H1 (cell line): Measurements from ENCODE around the gene SLC13A3. TPM values are rescaled to one million over a fixed set of nuclear protein-coding genes. Genes with fewer than 3 reads are reported as not detected.

ENCODE experiments used
- CTCF ChIA-PET: fragments of 300-600 bp; sonication (Branson Sonifier 250); formaldehyde crosslinking; loops from one replicate; lab custom pipeline; 2021; ENCODE audit not compliant: partially characterized antibody; lab: Charles Lee
- POLR2A ChIA-PET: fragments of 300-600 bp; sonication (Branson Sonifier 250); formaldehyde crosslinking; loops from one replicate; lab custom pipeline; 2021; ENCODE audit warnings: inconsistent platforms; ENCODE audit not compliant: partially characterized antibody; lab: Charles Lee
- DNase-seq, 2 experiments: peaks; one replicate each; pipeline versions ENCODE4 v3.0.0 to v3.0.0-alpha.2; 2010 to 2022; ENCODE audit warnings: low spot score in 2 of 2, low read depth in 1 of 2, mixed read lengths in 1 of 2
- FAIRE-seq: peaks from 2 replicates; lab custom pipeline; 2011; peaks lifted over from hg19 to GRCh38; lab: Jason Lieb, UNC
- H2AFZ ChIP-seq: 2 replicates; pipeline ENCODE4 v1.8.1; 2012; ENCODE audit warnings: low read length, inconsistent platforms
- H2AK5ac ChIP-seq: 2 replicates; pipeline ENCODE4 v1.6.1; 2013; ENCODE audit warnings: low read depth, low read length
- H2BK120ac ChIP-seq: replicated peaks from 2 replicates; pipeline ENCODE3; 2013; ENCODE audit warnings: low read depth, low read length, inconsistent platforms
- H2BK12ac ChIP-seq: 2 replicates; pipeline ENCODE4 v1.6.1; 2013; ENCODE audit warnings: low read depth, low read length
- H2BK15ac ChIP-seq: 2 replicates; pipeline ENCODE4 v1.6.1; 2013; ENCODE audit warnings: low read length
- H2BK20ac ChIP-seq: 2 replicates; pipeline ENCODE4 v1.6.1; 2013; ENCODE audit warnings: low read length
- H2BK5ac ChIP-seq: 2 replicates; pipeline ENCODE4 v1.6.1; 2013; ENCODE audit warnings: low read depth, low read length
- H3K14ac ChIP-seq: 2 replicates; pipeline ENCODE4 v1.6.1; 2013; ENCODE audit warnings: inconsistent platforms; ENCODE audit not compliant: insufficient read length
- H3K18ac ChIP-seq: 2 replicates; pipeline ENCODE4 v1.6.1; 2013; ENCODE audit warnings: low read length; ENCODE audit errors: extremely low read depth
- H3K23ac ChIP-seq: 2 replicates; pipeline ENCODE4 v1.6.1; 2013; ENCODE audit warnings: inconsistent platforms; ENCODE audit not compliant: insufficient read length
- H3K23me2 ChIP-seq: 2 replicates; pipeline ENCODE4 v1.6.1; 2013; ENCODE audit warnings: low read depth, low read length
- H3K27ac ChIP-seq: 2 replicates; pipeline ENCODE4 v1.6.1; 2011; ENCODE audit warnings: low read depth, low read length, inconsistent platforms
- H3K27me3 ChIP-seq, 4 experiments: replicated peaks in 1 of 4; 1 replicate in 1 of 4; 2 replicates in 3 of 4; pipeline versions ENCODE4 v1.6.1 to v1.8.1; 2011 to 2013; ENCODE audit warnings: low read length in 3 of 4, mild to moderate bottlenecking in 3 of 4, inconsistent platforms in 2 of 4, mixed read lengths in 2 of 4, moderate library complexity in 1 of 4; ENCODE audit not compliant: control insufficient read depth in 3 of 4, insufficient read depth in 3 of 4; ENCODE audit errors: extremely low read depth in 1 of 4
- H3K36me3 ChIP-seq, 4 experiments: 2 replicates each; pipeline versions ENCODE4 v1.6.1 to v1.8.1; 2011 to 2013; ENCODE audit warnings: mild to moderate bottlenecking in 4 of 4, low read length in 3 of 4, moderate library complexity in 2 of 4, control low read depth in 1 of 4, inconsistent platforms in 1 of 4; ENCODE audit not compliant: insufficient read depth in 4 of 4, control insufficient read depth in 2 of 4
- H3K4ac ChIP-seq: replicated peaks from 2 replicates; pipeline ENCODE3; 2013; ENCODE audit warnings: low read length, low read depth, mixed read lengths, inconsistent platforms; ENCODE audit not compliant: insufficient read length
- H3K4me1 ChIP-seq, 4 experiments: replicated peaks in 1 of 4; 1 replicate in 1 of 4; 2 replicates in 3 of 4; pipeline versions ENCODE4 v1.6.1 to v1.8.1; 2011 to 2013; ENCODE audit warnings: low read length in 3 of 4, inconsistent platforms in 2 of 4, mixed read lengths in 1 of 4; ENCODE audit not compliant: insufficient read depth in 4 of 4, control insufficient read depth in 3 of 4
- H3K4me2 ChIP-seq, 2 experiments: 2 replicates each; pipeline versions ENCODE4 v1.6.1 to v1.8.1; 2011 to 2013; ENCODE audit warnings: low read depth in 2 of 2, low read length in 2 of 2, control low read depth in 1 of 2, inconsistent platforms in 1 of 2, mild to moderate bottlenecking in 1 of 2; ENCODE audit not compliant: insufficient read depth in 1 of 2
- H3K4me3 ChIP-seq, 4 experiments: fragments of 200-600, 300-600 bp in 1 of 4; sonication (generic), shearing (Covaris generic), sonication (Bioruptor Twin) in 1 of 4; 2 replicates each; pipeline versions ENCODE4 v1.5.1 to v1.8.1; 2011 to 2016; ENCODE audit warnings: low read length in 4 of 4, low read depth in 3 of 4, control low read depth in 2 of 4, inconsistent platforms in 2 of 4, mild to moderate bottlenecking in 2 of 4, mixed read lengths in 1 of 4, moderate library complexity in 1 of 4; ENCODE audit not compliant: insufficient read depth in 2 of 4; ENCODE audit errors: extremely low read depth in 1 of 4
- H3K56ac ChIP-seq: replicated peaks from 2 replicates; pipeline ENCODE3; 2013; ENCODE audit warnings: low read depth, mild to moderate bottlenecking, mixed read lengths, low read length, inconsistent platforms; ENCODE audit not compliant: insufficient read length
- H3K79me1 ChIP-seq: 2 replicates; pipeline ENCODE4 v1.6.1; 2013; ENCODE audit warnings: low read depth, low read length, control low read depth
- H3K79me2 ChIP-seq, 2 experiments: 2 replicates each; pipeline versions ENCODE4 v1.6.1 to v1.8.1; 2012 to 2013; ENCODE audit warnings: low read length in 2 of 2, mild to moderate bottlenecking in 2 of 2, inconsistent platforms in 1 of 2; ENCODE audit not compliant: insufficient read depth in 2 of 2, control insufficient read depth in 1 of 2
- H3K9ac ChIP-seq, 4 experiments: replicated peaks in 1 of 4; 1 replicate in 1 of 4; 2 replicates in 3 of 4; pipeline versions ENCODE4 v1.6.1 to v1.8.1; 2011 to 2013; ENCODE audit warnings: low read depth in 3 of 4, low read length in 3 of 4, control low read depth in 2 of 4, mild to moderate bottlenecking in 2 of 4, moderate library complexity in 2 of 4, inconsistent platforms in 1 of 4; ENCODE audit errors: extremely low read depth in 1 of 4
- H3K9me3 ChIP-seq, 2 experiments: 2 replicates each; pipeline versions ENCODE4 v1.6.1 to v1.8.1; 2012 to 2013; ENCODE audit warnings: mild to moderate bottlenecking in 2 of 2, moderate library complexity in 2 of 2, control low read depth in 1 of 2, inconsistent platforms in 1 of 2, low read depth in 1 of 2, low read length in 1 of 2, mixed read lengths in 1 of 2; ENCODE audit not compliant: insufficient read depth in 2 of 2
- H4K20me1 ChIP-seq, 2 experiments: replicated peaks in 1 of 2; 2 replicates each; pipeline versions ENCODE3 to v1.8.1; 2011 to 2013; ENCODE audit warnings: inconsistent platforms in 2 of 2, low read length in 2 of 2, mild to moderate bottlenecking in 1 of 2; ENCODE audit not compliant: insufficient read depth in 2 of 2, control insufficient read depth in 1 of 2
- H4K5ac ChIP-seq: 2 replicates; pipeline ENCODE4 v1.6.1; 2013; ENCODE audit warnings: low read length, low read depth, mixed read lengths, inconsistent platforms; ENCODE audit not compliant: insufficient read length
- H4K8ac ChIP-seq: 2 replicates; pipeline ENCODE4 v1.8.0; 2013; ENCODE audit warnings: mild to moderate bottlenecking, moderate library complexity, low read length, inconsistent platforms; ENCODE audit not compliant: insufficient read depth; ENCODE audit errors: extremely low read depth
- H4K91ac ChIP-seq: replicated peaks from 2 replicates; pipeline ENCODE3; 2013; ENCODE audit warnings: low read length, mixed read lengths, inconsistent platforms; ENCODE audit not compliant: insufficient read length
- BACH1 ChIP-seq: IDR thresholded peaks from 2 replicates; pipeline ENCODE4 v1.6.1; 2012; ENCODE audit warnings: low read length, improper control_type of control experiment
- KDM1A ChIP-seq: fragments of 200-600, 300-600 bp; sonication (generic); IDR thresholded peaks from 2 replicates; pipeline ENCODE4 v1.7.1; 2016; ENCODE audit warnings: mild to moderate bottlenecking, low read length, borderline replicate concordance
- WGBS, 2 experiments: shearing (Covaris generic) in 1 of 2; methylation state at CpG; one replicate each; pipeline versions ENCODE4 v1.1.6 to v1.1.7; 2013 to 2015; ENCODE audit warnings: low lambda C conversion rate in 2 of 2, mixed read lengths in 2 of 2, inconsistent platforms in 1 of 2, low coverage in 1 of 2, missing lambda C conversion rate in 1 of 2; ENCODE audit not compliant: insufficient replicate concordance in 2 of 2, insufficient coverage in 1 of 2, insufficient read length in 1 of 2; ENCODE audit errors: extremely low coverage in 1 of 2, missing lambda C conversion rate in 1 of 2; 5-methylcytosine and 5-hydroxymethylcytosine counted together
- polyA plus RNA-seq, 7 experiments: library from polyadenylated mRNA; depleted of rRNA in 3 of 7; stranded (reverse) in 5 of 7; unstranded in 2 of 7; fragments of >200 nt in 5 of 7; fragments of 200-250 nt in 2 of 7; gene quantifications; 1 replicate in 5 of 7; 2 replicates in 1 of 7; 4 replicates in 1 of 7; pipeline versions ENCODE4 v1.2.1 to v1.2.3, GENCODE V29; 2011 to 2013; ENCODE audit warnings: missing spikeins in 2 of 7, mixed read lengths in 2 of 7
- total RNA-seq: library from RNA; stranded (reverse); fragmentation: NEBNext Ultra II Directional; extraction: Animal tissue kit (Norgen Biotek cat#: 25700); gene quantifications from 2 replicates; pipeline ENCODE4 v1.2.1, GENCODE V29; 2021

SLC13A3 gene
- total and polyA plus RNA-seq, 2 of the 8 experiments (the other 6 are each of a cell fraction or from before 2014, with no cell fraction given) = 9.4 to 12.6 TPM

- no peak overlapping the region for H2BK12ac ChIP-seq
- H3K4me3 ChIP-seq = no peak overlapping the region
- no peaks in the 10 kb centered on the region for H3K79me2 ChIP-seq
- H3K4me2 ChIP-seq = no peak overlapping the region
- WGBS, 2 experiments = 95% methylated on average over 3 of the region's 3 CpGs; no CpG with 5 or more reads in 1 of the 2 experiments
- H2BK120ac ChIP-seq = no peak overlapping the region
- H3K27me3 ChIP-seq = no peaks in the 10 kb centered on the region
- H2BK5ac ChIP-seq = no peak overlapping the region
- no peaks in the 10 kb centered on the region for H3K9me3 ChIP-seq
- H4K20me1 ChIP-seq = no peaks in the 10 kb centered on the region
- no peak for DNase-seq
- H3K14ac ChIP-seq = no peak overlapping the region
- ChIA-PET POLR2A (interaction anchor here (1.2 to 1.4 kb wide), 2 partner anchors 11 to 44 kb away, joined by 3 to 5 read pairs; partner anchors contain the start of gene SLC13A3), CTCF (interaction anchor here (0.5 to 1.6 kb wide), 5 partner anchors 10 to 228 kb away, joined by 3 to 5 read pairs (median 3); no protein-coding TSS in a partner anchor)
- no peak overlapping the region for H4K8ac ChIP-seq
- no peaks in the 10 kb centered on the region for H3K23me2 ChIP-seq
- H4K91ac ChIP-seq = no peak overlapping the region
- H3K27ac ChIP-seq = no peak overlapping the region
- H2BK20ac ChIP-seq = no peak overlapping the region
- TF ChIP-seq BACH1 (no peak), KDM1A (peak; percentile 60; the same call in 1 of the 2 replicates)
- no peak for FAIRE-seq
- no peaks in the 10 kb centered on the region for H3K79me1 ChIP-seq
- no peak overlapping the region for H2BK15ac ChIP-seq
- H3K4me1 ChIP-seq = peaks cover 0 to 4% (median under 1%) of the 10 kb centered on the region in 4 experiments; a peak in 2 of 7 replicates
- no peak overlapping the region for H2AFZ ChIP-seq
- H3K4ac ChIP-seq = no peak overlapping the region
- H3K36me3 ChIP-seq = no peaks in the 10 kb centered on the region
- H2AK5ac ChIP-seq = no peak overlapping the region
- H3K56ac ChIP-seq = no peak overlapping the region
- H3K9ac ChIP-seq = no peak overlapping the region
- H4K5ac ChIP-seq = no peak overlapping the region
- H3K18ac ChIP-seq = no peak overlapping the region
- no peak overlapping the region for H3K23ac ChIP-seq
These were observed 11.7 kb downstream of the SLC13A3 start for GRCh38 chr20:46639587-46639986.
